IPS-15b (cell line): ENCODE results near the gene PRDX2.

Experiments
- H3K27me3 ChIP-seq: one replicate; pipeline ENCODE4 v1.6.1; 2013; ENCODE audit warnings: low read length; ENCODE audit not compliant: control insufficient read depth, insufficient read depth
- H3K36me3 ChIP-seq: one replicate; pipeline ENCODE4 v1.6.1; 2013; ENCODE audit warnings: low read length; ENCODE audit not compliant: control insufficient read depth, insufficient read depth
- H3K4me1 ChIP-seq: one replicate; pipeline ENCODE4 v1.6.1; 2013; ENCODE audit warnings: mild to moderate bottlenecking, low read length; ENCODE audit not compliant: control insufficient read depth, insufficient read depth
- H3K4me3 ChIP-seq: one replicate; pipeline ENCODE4 v1.5.1; 2013; ENCODE audit warnings: low read depth, low read length
- H3K9ac ChIP-seq: one replicate; pipeline ENCODE4 v1.6.1; 2013; ENCODE audit warnings: low read depth, mild to moderate bottlenecking, low read length
- H3K9me3 ChIP-seq: one replicate; pipeline ENCODE4 v1.6.1; 2013; ENCODE audit warnings: mild to moderate bottlenecking, low read length; ENCODE audit not compliant: control insufficient read depth, insufficient read depth

Gene PRDX2

DNA sequence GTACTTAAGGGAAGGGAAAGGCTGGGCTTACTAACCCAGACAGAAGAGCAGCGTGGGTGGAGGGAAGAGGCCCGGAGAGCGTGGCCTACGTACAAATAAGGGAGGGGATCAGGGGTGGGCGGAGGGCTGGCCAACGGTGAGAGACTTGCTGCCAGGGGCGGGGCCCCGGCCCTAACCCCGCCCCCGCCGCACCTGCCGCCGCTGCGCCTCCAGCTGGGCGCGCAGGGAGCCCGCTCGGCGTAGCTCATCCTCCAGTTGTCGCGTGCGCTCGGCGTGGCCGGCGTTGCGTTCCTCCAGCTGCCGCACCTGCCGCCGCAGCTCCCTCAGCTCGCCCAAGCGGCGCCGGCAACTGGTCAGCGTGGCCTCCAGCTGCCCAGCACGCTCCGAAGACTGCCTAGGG, 31.9 kb downstream of the PRDX2 start:
- H3K4me1 ChIP-seq: no peaks in the 10 kb centered on the region
- no peaks in the 10 kb centered on the region for H3K27me3 ChIP-seq
- no peaks in the 10 kb centered on the region for H3K9me3 ChIP-seq
- no peak overlapping the region for H3K9ac ChIP-seq
- peak overlapping the region; percentile 43 for H3K4me3 ChIP-seq
- H3K36me3 ChIP-seq: peaks cover 4% of the 10 kb centered on the region

GRCh38 chr19:12767666-12768065, 33.9 kb downstream of the PRDX2 start:
- no peak overlapping the region for H3K9ac ChIP-seq
- no peak overlapping the region for H3K4me3 ChIP-seq
- no peaks in the 10 kb centered on the region for H3K27me3 ChIP-seq
- peaks cover 13% of the 10 kb centered on the region for H3K36me3 ChIP-seq
- H3K4me1 ChIP-seq: no peaks in the 10 kb centered on the region
- H3K9me3 ChIP-seq: no peaks in the 10 kb centered on the region

DNA sequence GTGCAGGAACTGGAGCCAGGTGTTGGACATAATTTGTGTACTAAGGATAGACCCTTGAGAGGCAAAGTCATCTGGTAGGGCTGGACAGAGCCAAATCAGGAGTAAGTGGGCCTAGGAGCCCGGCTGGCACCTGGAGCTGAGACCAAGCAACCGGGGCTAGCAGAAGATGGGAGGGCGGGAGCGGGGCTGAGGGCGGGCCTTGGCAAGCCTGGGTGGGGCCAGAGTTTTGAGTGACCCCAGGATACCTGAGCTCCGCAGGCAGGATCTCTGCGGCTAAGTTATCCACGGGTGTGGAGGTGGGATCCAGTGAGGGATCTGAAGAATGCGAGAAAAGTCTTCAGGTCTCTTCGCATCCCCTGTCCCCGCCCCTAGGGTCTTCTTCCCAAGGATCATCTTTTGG, 34.5 kb downstream of the PRDX2 start:
- no peak overlapping the region for H3K4me3 ChIP-seq
- no peaks in the 10 kb centered on the region for H3K4me1 ChIP-seq
- H3K27me3 ChIP-seq: no peaks in the 10 kb centered on the region
- no peak overlapping the region for H3K9ac ChIP-seq
- H3K9me3 ChIP-seq: no peaks in the 10 kb centered on the region
- H3K36me3 ChIP-seq: peaks cover 13% of the 10 kb centered on the region

DNA sequence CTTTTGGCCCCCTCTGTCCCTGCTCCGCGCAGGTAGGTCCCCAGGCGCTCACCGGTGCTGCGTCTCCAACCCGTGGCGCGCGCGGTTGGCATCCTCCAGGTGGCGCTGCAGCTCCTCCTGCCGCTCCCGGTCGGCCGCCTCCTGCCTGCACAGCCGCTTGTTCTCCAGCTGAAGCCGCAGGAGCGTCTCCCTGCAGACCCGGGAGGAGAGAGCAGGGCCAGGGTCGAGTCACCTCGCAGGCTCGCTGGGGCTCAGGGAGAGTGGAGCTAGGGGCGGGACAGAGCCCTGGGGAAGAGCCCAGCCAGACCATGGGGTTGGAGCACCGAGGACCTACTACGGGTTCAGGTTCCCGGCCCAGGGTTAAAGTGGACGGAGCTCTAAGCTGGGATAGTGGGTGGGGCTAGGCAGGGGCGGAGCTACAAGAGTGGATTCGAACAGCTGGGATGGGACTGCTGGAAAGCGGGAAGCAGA, 35.5 kb downstream of the PRDX2 start:
- H3K27me3 ChIP-seq: no peaks in the 10 kb centered on the region
- peak overlapping the region; percentile 71 for H3K4me3 ChIP-seq
- H3K9me3 ChIP-seq: no peaks in the 10 kb centered on the region
- peaks cover 13% of the 10 kb centered on the region for H3K36me3 ChIP-seq
- peak overlapping the region; percentile 81 for H3K9ac ChIP-seq
- no peaks in the 10 kb centered on the region for H3K4me1 ChIP-seq

- H3K27me3 ChIP-seq: no peaks in the 10 kb centered on the region
- peaks cover 13% of the 10 kb centered on the region for H3K36me3 ChIP-seq
- H3K4me3 ChIP-seq: no peak overlapping the region
- H3K9ac ChIP-seq: no peak overlapping the region
- no peaks in the 10 kb centered on the region for H3K4me1 ChIP-seq
- no peaks in the 10 kb centered on the region for H3K9me3 ChIP-seq
Measured at GRCh38 chr19:12764698-12765097, 36.9 kb downstream of the PRDX2 start.

DNA sequence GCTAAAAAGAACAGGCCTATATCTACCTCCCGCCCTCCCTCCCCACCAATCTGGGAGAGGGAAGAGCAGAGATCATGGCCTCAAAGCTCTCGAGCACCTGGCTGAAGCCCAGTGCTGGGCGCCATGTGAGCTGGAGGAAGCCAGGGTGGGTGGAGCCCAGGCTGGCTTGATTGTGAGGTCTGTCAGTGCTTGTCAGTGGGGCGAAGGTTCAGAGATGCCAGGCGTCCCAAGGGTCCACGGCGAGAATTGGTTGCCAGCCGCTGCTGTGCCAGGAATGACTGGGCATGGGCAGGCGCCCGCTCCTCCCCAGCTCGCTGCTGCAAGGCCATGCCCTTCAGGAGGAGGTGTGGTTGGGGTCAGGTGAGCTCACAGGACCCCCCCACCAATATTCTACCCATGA, 38.5 kb downstream of the PRDX2 start:
- no peaks in the 10 kb centered on the region for H3K4me1 ChIP-seq
- no peaks in the 10 kb centered on the region for H3K27me3 ChIP-seq
- H3K9me3 ChIP-seq: no peaks in the 10 kb centered on the region
- H3K36me3 ChIP-seq: peaks cover 13% of the 10 kb centered on the region
- no peak overlapping the region for H3K9ac ChIP-seq
- no peak overlapping the region for H3K4me3 ChIP-seq

DNA sequence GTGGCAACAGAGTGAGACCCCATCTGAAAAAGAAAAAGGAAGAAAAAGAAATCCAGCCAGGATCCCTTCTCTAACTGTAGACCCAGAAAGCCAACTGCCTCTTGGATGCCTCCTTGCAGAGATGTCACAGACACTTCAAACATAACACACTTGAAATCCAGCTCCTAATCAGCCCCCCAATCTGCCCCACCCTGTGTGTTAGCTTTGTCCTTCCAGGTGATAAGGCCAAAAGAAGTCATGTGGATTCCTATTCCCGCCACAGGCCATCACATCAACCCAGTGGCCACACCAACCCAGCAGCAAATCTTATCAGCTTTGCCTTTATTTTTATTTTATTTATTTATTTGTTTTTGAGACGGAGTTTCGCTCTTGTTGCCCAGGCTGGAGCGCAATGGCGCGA, 41.9 kb downstream of the PRDX2 start:
- Histone ChIP-seq H3K4me3 (no peak overlapping the region), H3K9me3 (no peaks in the 10 kb centered on the region), H3K36me3 (peaks cover 11% of the 10 kb centered on the region), H3K9ac (no peak overlapping the region), H3K4me1 (no peaks in the 10 kb centered on the region), H3K27me3 (no peaks in the 10 kb centered on the region)

DNA sequence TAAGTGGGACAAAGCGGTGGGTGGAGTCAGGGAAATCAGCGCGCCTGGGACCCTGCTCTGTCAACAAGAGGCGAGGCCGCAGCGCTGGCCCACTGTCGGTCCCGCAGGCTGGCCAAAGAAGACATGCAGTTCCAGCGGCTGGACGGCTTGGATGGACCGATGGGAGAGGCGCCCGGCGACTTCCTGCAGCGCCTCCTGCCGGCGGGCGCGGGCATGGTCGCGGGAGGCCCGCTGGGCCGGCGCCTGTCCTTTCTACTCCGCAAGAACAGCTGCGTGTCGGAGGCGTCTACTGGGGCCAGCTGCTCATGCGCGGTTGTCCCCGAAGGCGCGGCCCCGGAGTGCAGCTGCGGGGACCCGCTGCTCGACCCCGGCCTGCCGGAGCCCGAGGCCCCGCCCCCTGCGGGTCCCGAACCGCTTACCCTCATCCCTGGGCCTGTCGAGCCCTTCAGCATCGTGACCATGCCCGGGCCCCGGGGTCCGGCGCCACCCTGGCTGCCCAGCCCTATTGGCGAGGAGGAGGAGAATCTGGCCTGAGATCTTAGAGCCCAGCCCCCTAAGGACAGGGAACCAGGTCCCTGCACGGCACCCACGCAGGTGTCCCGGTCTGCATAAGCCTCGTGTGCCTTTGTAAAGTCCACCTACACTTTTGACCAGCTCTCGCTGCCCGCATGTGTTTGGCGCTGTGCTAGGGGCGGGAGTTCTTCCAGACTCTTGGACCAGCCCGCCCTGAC, 43.9 kb downstream of the PRDX2 start:
- H3K27me3 ChIP-seq: peaks cover 7% of the 10 kb centered on the region
- H3K36me3 ChIP-seq: no peaks in the 10 kb centered on the region
- H3K4me1 ChIP-seq: no peaks in the 10 kb centered on the region
- H3K9ac ChIP-seq: no peak overlapping the region
- H3K9me3 ChIP-seq: no peaks in the 10 kb centered on the region
- peak overlapping the region; percentile 67 for H3K4me3 ChIP-seq

DNA sequence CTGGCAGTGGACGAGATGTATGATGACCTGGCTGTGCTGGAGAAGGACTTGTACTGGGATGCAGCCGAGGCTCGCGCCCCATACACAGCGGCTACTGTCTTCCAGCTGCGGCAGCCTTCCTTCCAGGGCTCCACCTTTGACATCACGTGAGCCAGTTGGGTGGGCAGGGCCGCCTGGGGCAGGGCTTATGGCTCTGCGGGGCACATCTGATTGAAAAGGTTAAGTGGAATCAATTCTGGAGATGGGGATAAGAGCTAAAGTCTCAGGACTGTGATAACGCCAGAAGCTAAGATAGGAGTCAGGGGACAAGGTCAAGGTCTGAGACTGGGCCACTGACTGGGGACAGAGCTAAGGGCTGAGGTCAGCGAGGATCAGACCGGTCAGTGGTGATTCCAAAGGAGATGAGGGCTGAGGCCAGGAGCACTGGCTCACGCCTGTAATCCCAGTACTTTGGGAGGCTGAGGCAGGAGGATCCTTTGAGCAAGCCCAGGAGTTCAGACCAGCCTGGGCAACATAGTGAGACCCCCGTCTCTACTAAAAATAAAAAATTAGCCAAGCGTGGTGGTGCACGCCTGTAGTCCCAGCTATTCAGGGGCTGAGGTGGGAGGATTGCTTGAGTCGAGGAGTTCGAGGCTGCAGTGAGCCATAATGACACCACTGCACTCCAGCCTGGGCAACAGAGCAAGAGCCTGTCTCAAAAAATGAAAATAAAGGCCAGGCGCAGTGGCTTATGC, 45.3 kb downstream of the PRDX2 start:
- H3K9me3 ChIP-seq: no peaks in the 10 kb centered on the region
- H3K9ac ChIP-seq: no peak overlapping the region
- H3K4me3 ChIP-seq: no peak overlapping the region
- H3K36me3 ChIP-seq: no peaks in the 10 kb centered on the region
- peaks cover 10% of the 10 kb centered on the region for H3K27me3 ChIP-seq
- H3K4me1 ChIP-seq: no peaks in the 10 kb centered on the region

DNA sequence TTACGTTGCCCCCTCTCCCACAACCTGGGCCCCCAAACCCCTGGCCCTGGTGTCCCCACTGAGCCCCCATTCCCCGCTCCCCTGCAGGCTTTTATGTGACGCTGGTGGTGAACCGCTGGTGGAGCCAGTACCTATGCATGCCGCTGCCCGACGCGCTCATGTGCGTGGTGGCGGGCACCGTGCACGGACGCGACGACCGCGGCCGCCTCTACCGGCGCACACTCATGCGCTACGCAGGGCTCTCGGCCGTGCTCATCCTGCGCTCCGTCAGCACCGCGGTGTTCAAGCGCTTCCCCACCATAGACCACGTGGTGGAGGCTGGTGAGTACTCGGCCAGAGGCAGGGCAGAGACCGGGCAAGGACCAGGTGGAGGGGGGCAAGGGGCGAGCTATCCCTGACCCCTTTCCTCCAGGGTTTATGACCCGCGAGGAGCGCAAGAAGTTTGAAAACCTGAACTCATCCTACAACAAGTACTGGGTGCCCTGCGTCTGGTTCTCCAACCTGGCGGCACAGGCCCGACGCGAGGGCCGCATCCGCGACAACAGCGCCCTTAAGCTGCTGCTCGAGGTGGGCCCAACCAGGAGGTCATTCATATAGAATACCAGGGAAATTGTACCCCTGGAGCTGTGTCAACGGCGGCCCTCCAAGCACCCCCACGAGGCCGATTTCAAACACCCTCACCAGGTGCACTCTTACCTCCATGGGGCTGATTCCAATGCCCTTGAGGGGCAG, 47.0 kb downstream of the PRDX2 start:
- Histone ChIP-seq H3K9ac (no peak overlapping the region), H3K9me3 (no peaks in the 10 kb centered on the region), H3K4me1 (no peaks in the 10 kb centered on the region), H3K27me3 (peaks cover 26% of the 10 kb centered on the region), H3K36me3 (no peaks in the 10 kb centered on the region), H3K4me3 (no peak overlapping the region)

DNA sequence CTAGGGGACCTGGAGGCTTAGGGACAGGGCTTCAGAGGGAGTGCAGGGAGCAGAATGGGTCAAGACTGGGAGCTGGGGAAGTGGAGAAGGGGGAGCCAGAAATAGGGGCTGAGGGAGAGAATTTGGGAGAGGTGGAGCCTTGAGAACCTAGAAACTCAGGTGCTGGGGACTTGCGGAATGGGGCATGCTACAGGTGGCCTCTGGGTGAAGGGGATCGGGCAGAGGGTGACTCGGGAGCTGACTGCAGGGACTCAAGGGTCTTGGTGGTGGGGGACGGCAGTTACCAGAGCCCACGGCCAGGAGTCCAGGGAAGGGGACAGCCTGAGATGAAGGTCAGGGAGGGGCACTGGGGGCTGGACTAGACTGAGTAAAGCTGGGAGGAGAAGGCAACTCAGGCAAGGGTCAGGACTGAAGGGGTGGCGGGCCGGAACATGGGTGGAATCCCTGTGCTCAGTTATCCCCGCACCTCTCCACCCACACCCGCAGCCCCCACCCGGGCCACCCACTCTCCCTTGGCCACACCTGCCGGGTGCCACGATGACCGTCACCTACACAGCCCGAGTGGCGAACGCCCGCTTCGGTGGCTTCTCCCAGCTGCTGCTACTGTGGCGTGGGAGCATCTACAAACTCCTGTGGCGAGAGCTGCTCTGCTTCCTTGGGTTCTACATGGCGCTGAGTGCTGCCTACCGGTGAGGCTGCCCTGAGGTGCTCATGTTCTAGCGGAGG, 49.4 kb downstream of the PRDX2 start:
- H3K36me3 ChIP-seq: peaks cover 6% of the 10 kb centered on the region
- H3K4me3 ChIP-seq: peak overlapping the region; percentile 60

More for the DNA sequence above, 49.4 kb downstream of the PRDX2 start:
- Histone ChIP-seq H3K9me3 (no peaks in the 10 kb centered on the region), H3K4me1 (no peaks in the 10 kb centered on the region), H3K27me3 (peaks cover 27% of the 10 kb centered on the region), H3K9ac (peak overlapping the region; percentile 47)
